ENCODE data around the gene TMEM266. TPM values are rescaled to one million over a fixed set of nuclear protein-coding genes. Genes with fewer than 3 reads are reported as not detected.

The TMEM266 gene
- total RNA-seq (ENCODE audit: low replicate concordance), result 0.82 TPM in 1 of 2 replicates, not detected in the other

GRCh38 chr15:76059320-76060117 is at the start of gene TMEM266:
TSS of gene TMEM266 (plus strand) at chr15:76059985. CDS start at chr15:76134264, 74,279 bp downstream.

GRCh38 chr15:76011627-76012551 is 47.9 kb upstream of the TMEM266 start, which contains the start of gene NRG4:
TSS of gene NRG4 (minus strand) at chr15:76012424. CDS start at chr15:76011230, 1,194 bp downstream.

Other genes with a start within 250 kb of the TMEM266 start
- gene UBE2Q2, start 216.5 kb upstream of the TMEM266 start, total RNA-seq (ENCODE audit: low replicate concordance), result 42.2 and 59.6 TPM in 2 replicates
- 67.9 and 84.4 TPM in 2 replicates for gene FBXO22, start 156.1 kb upstream of the TMEM266 start, total RNA-seq (ENCODE audit: low replicate concordance)
- gene NRG4, start 47.6 kb upstream of the TMEM266 start, total RNA-seq (ENCODE audit: low replicate concordance), result not detected in 2 replicates